ENCODE measurements around the gene ABI3BP.

The ABI3BP gene

DNA sequence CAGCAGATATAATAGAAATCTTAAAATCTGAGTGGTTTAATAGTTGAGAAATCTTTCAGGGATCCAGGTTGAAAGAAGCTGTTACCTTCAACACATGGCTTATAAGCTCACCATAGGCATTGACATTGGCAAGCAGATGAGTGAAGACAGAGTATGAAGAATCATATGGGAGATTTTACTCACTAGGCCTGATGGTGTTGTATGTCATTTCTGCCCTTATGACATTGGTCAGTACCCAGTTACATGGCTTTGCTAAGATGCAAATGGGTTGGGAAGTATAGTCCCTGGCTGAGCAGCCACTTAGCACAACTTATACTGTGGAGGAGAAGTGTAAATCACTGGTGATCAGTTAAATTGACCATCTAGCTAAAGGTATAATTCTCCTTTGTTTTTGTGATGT is 278.0 kb downstream of the ABI3BP start:
- no peak for DNase-seq

DNA sequence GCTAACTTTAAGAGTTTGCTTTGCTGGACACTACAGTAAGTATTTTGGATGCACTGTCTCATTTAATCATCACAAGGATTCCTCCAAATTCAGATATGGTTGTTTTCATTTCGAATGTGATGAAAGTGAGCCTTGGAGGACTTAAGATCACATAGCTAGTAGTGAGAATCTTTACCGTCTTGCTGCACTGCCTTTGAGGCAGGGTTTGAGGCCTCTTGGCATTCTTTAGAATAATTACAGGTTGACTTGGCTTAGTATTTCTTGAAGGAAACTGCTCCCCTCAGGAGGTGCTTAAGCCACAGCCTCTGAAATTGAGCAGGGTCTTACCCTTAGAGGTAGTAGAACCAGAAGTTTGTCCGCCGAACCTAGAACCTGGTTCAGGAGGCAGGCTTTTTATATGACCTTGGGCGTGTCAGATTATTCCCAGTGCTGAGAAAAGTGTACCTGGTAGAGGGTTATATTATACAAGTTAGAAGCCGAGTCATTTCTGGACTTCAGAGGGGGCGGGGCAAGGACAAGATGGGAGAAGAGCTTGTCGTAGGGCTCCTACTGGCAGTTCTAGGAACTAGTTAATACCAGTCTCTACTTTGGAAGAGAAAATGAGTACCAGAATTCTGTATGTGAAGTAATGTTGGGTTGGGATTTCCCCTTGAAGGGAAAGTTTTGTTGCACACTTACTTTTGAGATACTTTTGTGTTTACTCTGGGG is 282.8 kb downstream of the ABI3BP start:
- peak; percentile 74 for DNase-seq

- DNase-seq = peak; percentile 41
These were observed 283.4 kb downstream of the ABI3BP start for GRCh38 chr3:100709842-100710260.

GRCh38 chr3:100708989-100709841 is 284.0 kb downstream of the ABI3BP start, which contains the start of gene TFG:
TSS of gene TFG (plus strand) at chr3:100709494. CDS start at chr3:100713686, 4,192 bp downstream.
- DNase-seq = peak; percentile 99

GRCh38 chr3:100708644-100708988 is 284.6 kb downstream of the ABI3BP start:
- no peak for DNase-seq

- peak; percentile 14 for DNase-seq
These were observed 286.9 kb downstream of the ABI3BP start for GRCh38 chr3:100706365-100706764.

DNA sequence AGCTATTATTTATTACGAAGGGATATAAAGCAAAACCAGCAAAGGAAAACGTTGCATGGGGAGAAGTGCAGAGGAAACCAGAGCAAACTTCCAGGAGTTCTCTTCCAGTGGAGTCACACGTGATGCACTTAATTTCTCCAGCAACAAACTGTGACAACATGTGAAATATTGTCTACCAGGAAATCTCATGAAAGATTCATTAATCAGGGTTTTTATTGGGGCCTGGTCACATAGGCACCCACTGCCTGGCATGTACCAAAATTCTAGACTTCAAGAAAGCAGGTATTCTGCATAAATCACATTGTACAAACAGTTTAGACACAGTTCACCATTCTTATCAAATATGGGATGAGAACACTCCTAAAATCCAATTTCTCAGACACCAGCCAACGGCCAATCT is 289.4 kb downstream of the ABI3BP start:
- no peak for DNase-seq

DNA sequence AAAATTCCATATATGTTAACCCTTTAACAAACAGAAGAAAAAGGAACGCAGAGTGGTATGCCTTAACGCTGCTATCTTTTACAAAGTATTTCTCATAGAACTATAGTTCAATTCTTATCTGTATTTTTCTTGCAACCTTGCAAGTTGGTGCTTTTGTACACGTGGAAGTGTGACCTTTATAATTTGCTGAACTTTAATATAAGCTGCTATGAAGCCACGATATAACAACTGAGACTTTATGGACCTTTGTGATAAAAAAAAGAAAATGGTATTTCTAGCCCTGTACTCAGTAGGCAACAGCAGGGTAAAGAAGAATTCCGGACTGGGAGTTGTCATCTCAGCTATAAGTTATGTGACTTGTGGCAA is 290.3 kb downstream of the ABI3BP start:
- DNase-seq = no peak

- DNase-seq = no peak
These were observed 290.9 kb downstream of the ABI3BP start for GRCh38 chr3:100702082-100702979.

GRCh38 chr3:100700708-100701107 is 292.5 kb downstream of the ABI3BP start:
- DNase-seq = no peak

Data from EL (cell line).